PC-9 (cell line): ENCODE data around the gene CNGA3. TPM values are rescaled to one million over a fixed set of nuclear protein-coding genes. Genes with fewer than 3 reads are reported as not detected.

Experiments used
- BruUV-seq: library from RNA; stranded (reverse); fragments of 400-500 nt; replicated peaks from 2 replicates; lab custom pipeline; 2021; lab: Mats Ljungman, UMichigan
- CTCF ChIA-PET: fragments of 300-600 bp; sonication (Branson Sonifier 250); formaldehyde crosslinking; loops from one replicate; lab custom pipeline; 2022; ENCODE audit warnings: antibody characterized with exemption; lab: Charles Lee
- POLR2A ChIA-PET: fragments of 300-600 bp; sonication (Branson Sonifier 250); formaldehyde crosslinking; loops from one replicate; lab custom pipeline; 2022; ENCODE audit warnings: antibody characterized with exemption; ENCODE audit not compliant: unreplicated experiment; lab: Charles Lee
- DNase-seq, 2 experiments: peaks; one replicate each; pipeline versions ENCODE4 v3.0.0 to v3.0.0-alpha.2; 2015 to 2022; ENCODE audit warnings: mixed read lengths in 1 of 2
- H2AFZ ChIP-seq: fragments of 200-600 bp; sonication (generic); 2 replicates; pipeline ENCODE4 v1.8.1; 2017; ENCODE audit warnings: antibody characterized with exemption
- H3F3A ChIP-seq: fragments of 200-600 bp; sonication (generic); 2 replicates; pipeline ENCODE4 v1.8.1; 2017; ENCODE audit warnings: antibody characterized with exemption, mild to moderate bottlenecking, low read depth; ENCODE audit not compliant: insufficient read depth
- H3K27ac ChIP-seq: fragments of 200-600 bp; sonication (generic); 2 replicates; pipeline ENCODE4 v1.6.1; 2016; ENCODE audit warnings: mixed run types
- H3K27me3 ChIP-seq: fragments of 200-600 bp; sonication (generic); 2 replicates; pipeline ENCODE4 v1.6.1; 2016; ENCODE audit warnings: low read depth, mixed run types; ENCODE audit not compliant: insufficient read depth
- H3K36me3 ChIP-seq: fragments of 200-600 bp; sonication (generic); 2 replicates; pipeline ENCODE4 v1.6.1; 2016; ENCODE audit warnings: low read depth, mixed run types
- H3K4me1 ChIP-seq: fragments of 200-600 bp; sonication (generic); replicated peaks from 2 replicates; pipeline ENCODE4 v1.6.1; 2016; ENCODE audit warnings: mixed run types; ENCODE audit not compliant: insufficient read depth
- H3K4me2 ChIP-seq: fragments of 200-600 bp; sonication (generic); 2 replicates; pipeline ENCODE4 v1.6.1; 2017; ENCODE audit warnings: mixed run types
- H3K4me3 ChIP-seq: fragments of 200-600 bp; sonication (generic); 2 replicates; pipeline ENCODE4 v1.6.1; 2016; ENCODE audit warnings: mixed run types
- H3K79me2 ChIP-seq: fragments of 200-600 bp; sonication (generic); 2 replicates; pipeline ENCODE4 v1.6.1; 2017; ENCODE audit warnings: low read depth, mixed run types
- H3K9me2 ChIP-seq: fragments of 200-600 bp; sonication (generic); 2 replicates; pipeline ENCODE4 v1.8.1; 2017; ENCODE audit warnings: mild to moderate bottlenecking; ENCODE audit not compliant: insufficient read depth
- H3K9me3 ChIP-seq: fragments of 200-600 bp; sonication (generic); 2 replicates; pipeline ENCODE4 v1.8.1; 2016; ENCODE audit warnings: low read depth; ENCODE audit not compliant: insufficient read depth
- H4K20me1 ChIP-seq: fragments of 200-600 bp; sonication (generic); 2 replicates; pipeline ENCODE4 v1.8.1; 2017; ENCODE audit not compliant: insufficient read depth
- EZH2 ChIP-seq: fragments of 200-600 bp; sonication (generic); IDR thresholded peaks from 2 replicates; pipeline ENCODE4 v1.8.0; 2017; ENCODE audit warnings: antibody characterized with exemption, low read depth
- intact Hi-C: fragments of 100-400 bp; cut with micrococcal nuclease; formaldehyde crosslinking; loops from one replicate; pipeline ENCODE4 v1.10.0; 2022; ENCODE audit not compliant: unreplicated experiment
- total RNA-seq: library from RNA; stranded (reverse); gene quantifications from 2 replicates; pipeline ENCODE4 v1.2.3, GENCODE V29; 2021
- TF ChIP-seq, protein P1 (sequence below): fragments of 200-600 bp; sonication (generic); conservative IDR thresholded peaks from 2 replicates; pipeline ENCODE4 v1.6.1; 2017; ENCODE audit warnings: mixed run types, antibody characterized with exemption, mild to moderate bottlenecking, moderate library complexity

The CNGA3 gene
- total RNA-seq, 1 experiment from 2014 or later, result not detected

DNA sequence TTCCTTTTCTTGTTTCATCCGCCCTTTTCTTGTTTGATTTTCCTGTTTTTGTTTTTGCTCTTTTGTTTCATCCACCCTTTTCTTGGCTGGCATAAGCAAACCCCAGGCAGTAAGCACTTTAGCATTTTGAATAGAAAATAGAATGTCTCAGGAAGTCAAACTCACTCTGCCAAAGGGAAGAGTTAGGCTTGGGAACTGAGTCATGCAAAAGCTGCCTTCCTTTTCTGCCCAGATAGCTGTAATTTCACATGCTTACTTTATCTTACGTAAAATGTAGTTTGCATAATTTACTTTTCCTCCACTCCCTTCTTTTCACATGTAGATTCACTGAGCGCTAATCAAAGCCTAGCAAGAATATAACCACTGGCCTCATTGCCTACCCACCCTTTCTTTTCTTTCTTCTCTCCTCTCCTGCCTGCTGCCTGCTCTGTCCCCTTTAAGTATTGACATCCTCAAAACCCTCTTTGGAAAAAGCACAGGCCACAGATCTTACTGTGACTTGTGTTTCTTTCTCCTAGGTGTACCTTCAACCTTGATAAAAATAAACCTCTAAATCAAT is 48.4 kb downstream of the CNGA3 start:
- Histone ChIP-seq H3K4me2 (no peak overlapping the region), H3K27ac (no peak overlapping the region), H3K9me2 (no peaks in the 10 kb centered on the region), H3K27me3 (peaks cover 32% of the 10 kb centered on the region), H3F3A (no peaks in the 10 kb centered on the region), H3K36me3 (no peaks in the 10 kb centered on the region), H3K9me3 (no peaks in the 10 kb centered on the region), H3K79me2 (no peaks in the 10 kb centered on the region), H2AFZ (no peak overlapping the region), H4K20me1 (no peaks in the 10 kb centered on the region), H3K4me3 (no peak overlapping the region), H3K4me1 (no peaks in the 10 kb centered on the region)
- ChIA-PET CTCF (no interaction called here), POLR2A (no interaction called here)
- intact Hi-C loops, result no loop called here
- DNase-seq, result no peak
- TF ChIP-seq, protein P1, sequence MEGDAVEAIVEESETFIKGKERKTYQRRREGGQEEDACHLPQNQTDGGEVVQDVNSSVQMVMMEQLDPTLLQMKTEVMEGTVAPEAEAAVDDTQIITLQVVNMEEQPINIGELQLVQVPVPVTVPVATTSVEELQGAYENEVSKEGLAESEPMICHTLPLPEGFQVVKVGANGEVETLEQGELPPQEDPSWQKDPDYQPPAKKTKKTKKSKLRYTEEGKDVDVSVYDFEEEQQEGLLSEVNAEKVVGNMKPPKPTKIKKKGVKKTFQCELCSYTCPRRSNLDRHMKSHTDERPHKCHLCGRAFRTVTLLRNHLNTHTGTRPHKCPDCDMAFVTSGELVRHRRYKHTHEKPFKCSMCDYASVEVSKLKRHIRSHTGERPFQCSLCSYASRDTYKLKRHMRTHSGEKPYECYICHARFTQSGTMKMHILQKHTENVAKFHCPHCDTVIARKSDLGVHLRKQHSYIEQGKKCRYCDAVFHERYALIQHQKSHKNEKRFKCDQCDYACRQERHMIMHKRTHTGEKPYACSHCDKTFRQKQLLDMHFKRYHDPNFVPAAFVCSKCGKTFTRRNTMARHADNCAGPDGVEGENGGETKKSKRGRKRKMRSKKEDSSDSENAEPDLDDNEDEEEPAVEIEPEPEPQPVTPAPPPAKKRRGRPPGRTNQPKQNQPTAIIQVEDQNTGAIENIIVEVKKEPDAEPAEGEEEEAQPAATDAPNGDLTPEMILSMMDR, result no peak
- no TSS peak for BruUV-seq

DNA sequence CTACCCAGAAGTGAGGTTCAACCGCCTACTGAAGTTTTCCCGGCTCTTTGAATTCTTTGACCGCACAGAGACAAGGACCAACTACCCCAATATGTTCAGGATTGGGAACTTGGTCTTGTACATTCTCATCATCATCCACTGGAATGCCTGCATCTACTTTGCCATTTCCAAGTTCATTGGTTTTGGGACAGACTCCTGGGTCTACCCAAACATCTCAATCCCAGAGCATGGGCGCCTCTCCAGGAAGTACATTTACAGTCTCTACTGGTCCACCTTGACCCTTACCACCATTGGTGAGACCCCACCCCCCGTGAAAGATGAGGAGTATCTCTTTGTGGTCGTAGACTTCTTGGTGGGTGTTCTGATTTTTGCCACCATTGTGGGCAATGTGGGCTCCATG is 49.7 kb downstream of the CNGA3 start:
- Histone ChIP-seq H4K20me1 (no peaks in the 10 kb centered on the region), H3K27me3 (peaks cover 40% of the 10 kb centered on the region), H3K79me2 (no peaks in the 10 kb centered on the region), H3F3A (no peaks in the 10 kb centered on the region), H3K9me3 (no peaks in the 10 kb centered on the region), H3K4me2 (no peak overlapping the region), H3K4me1 (no peaks in the 10 kb centered on the region), H2AFZ (no peak overlapping the region), H3K36me3 (no peaks in the 10 kb centered on the region), H3K27ac (no peak overlapping the region), H3K9me2 (no peaks in the 10 kb centered on the region), H3K4me3 (no peak overlapping the region)
- intact Hi-C loops, result no loop called here
- no peak for DNase-seq
- BruUV-seq, result no TSS peak
- ChIA-PET CTCF (no interaction called here), POLR2A (no interaction called here)
- TF ChIP-seq, protein P1, result no peak
- no peak for TF ChIP-seq EZH2

DNA sequence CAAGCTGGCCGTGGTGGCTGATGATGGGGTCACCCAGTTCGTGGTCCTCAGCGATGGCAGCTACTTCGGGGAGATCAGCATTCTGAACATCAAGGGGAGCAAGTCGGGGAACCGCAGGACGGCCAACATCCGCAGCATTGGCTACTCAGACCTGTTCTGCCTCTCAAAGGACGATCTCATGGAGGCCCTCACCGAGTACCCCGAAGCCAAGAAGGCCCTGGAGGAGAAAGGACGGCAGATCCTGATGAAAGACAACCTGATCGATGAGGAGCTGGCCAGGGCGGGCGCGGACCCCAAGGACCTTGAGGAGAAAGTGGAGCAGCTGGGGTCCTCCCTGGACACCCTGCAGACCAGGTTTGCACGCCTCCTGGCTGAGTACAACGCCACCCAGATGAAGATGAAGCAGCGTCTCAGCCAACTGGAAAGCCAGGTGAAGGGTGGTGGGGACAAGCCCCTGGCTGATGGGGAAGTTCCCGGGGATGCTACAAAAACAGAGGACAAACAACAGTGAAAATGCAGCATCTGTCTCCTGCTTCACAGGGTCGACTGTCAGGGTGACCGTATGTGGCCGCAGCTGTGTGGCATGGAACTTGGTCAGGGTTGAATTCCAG is 50.6 kb downstream of the CNGA3 start:
- CTCF ChIA-PET, result interaction anchor here (0.6 kb wide), 1 partner anchor 72 kb away, joined by 12 read pairs; no protein-coding TSS in a partner anchor
- DNase-seq, result no peak
- no TSS peak for BruUV-seq

More for the DNA sequence above, 50.6 kb downstream of the CNGA3 start:
- peaks cover 48% of the 10 kb centered on the region for H3K27me3 ChIP-seq
- no peak overlapping the region for H3K4me2 ChIP-seq
- H3F3A ChIP-seq, result no peaks in the 10 kb centered on the region
- intact Hi-C loops, result no loop called here
- no peak overlapping the region for H3K27ac ChIP-seq
- TF ChIP-seq, protein P1, result no peak
- no peak for TF ChIP-seq EZH2
- H3K9me3 ChIP-seq, result no peaks in the 10 kb centered on the region
- POLR2A ChIA-PET, result no interaction called here
- no peak overlapping the region for H2AFZ ChIP-seq
- H3K4me3 ChIP-seq, result no peak overlapping the region
- no peaks in the 10 kb centered on the region for H3K4me1 ChIP-seq
- H4K20me1 ChIP-seq, result no peaks in the 10 kb centered on the region
- H3K36me3 ChIP-seq, result no peaks in the 10 kb centered on the region
- no peaks in the 10 kb centered on the region for H3K9me2 ChIP-seq
- no peaks in the 10 kb centered on the region for H3K79me2 ChIP-seq
